OCI-LY3 (cell line): Measurements from ENCODE around the gene RIN3.

ENCODE experiments used
- EZH2phosphoT487 ChIP-seq: fragments of 200-600 bp; shearing (Covaris generic); IDR thresholded peaks from 2 replicates; pipeline ENCODE4 v1.6.1; 2018; ENCODE audit warnings: antibody characterized with exemption, mixed run types, low read depth
- TF ChIP-seq, protein P1 (sequence below): fragments of 200-600, 300-600 bp; sonication (generic); IDR thresholded peaks from 2 replicates; pipeline ENCODE4 v1.5.1; 2014; ENCODE audit warnings: antibody characterized with exemption, low read length, low read depth

- TF ChIP-seq, protein P1, sequence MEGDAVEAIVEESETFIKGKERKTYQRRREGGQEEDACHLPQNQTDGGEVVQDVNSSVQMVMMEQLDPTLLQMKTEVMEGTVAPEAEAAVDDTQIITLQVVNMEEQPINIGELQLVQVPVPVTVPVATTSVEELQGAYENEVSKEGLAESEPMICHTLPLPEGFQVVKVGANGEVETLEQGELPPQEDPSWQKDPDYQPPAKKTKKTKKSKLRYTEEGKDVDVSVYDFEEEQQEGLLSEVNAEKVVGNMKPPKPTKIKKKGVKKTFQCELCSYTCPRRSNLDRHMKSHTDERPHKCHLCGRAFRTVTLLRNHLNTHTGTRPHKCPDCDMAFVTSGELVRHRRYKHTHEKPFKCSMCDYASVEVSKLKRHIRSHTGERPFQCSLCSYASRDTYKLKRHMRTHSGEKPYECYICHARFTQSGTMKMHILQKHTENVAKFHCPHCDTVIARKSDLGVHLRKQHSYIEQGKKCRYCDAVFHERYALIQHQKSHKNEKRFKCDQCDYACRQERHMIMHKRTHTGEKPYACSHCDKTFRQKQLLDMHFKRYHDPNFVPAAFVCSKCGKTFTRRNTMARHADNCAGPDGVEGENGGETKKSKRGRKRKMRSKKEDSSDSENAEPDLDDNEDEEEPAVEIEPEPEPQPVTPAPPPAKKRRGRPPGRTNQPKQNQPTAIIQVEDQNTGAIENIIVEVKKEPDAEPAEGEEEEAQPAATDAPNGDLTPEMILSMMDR = no peak
- TF ChIP-seq EZH2phosphoT487 = no peak
These were observed 77.8 kb downstream of the RIN3 start for GRCh38 chr14:92591346-92591745.
